SK-N-SH (cell line): ENCODE results near the gene TLN1. TPM values are rescaled to one million over a fixed set of nuclear protein-coding genes. Genes with fewer than 3 reads are reported as not detected.

ENCODE experiments used
- CTCF ChIA-PET: fragments of 300-600, 350-600 bp; formaldehyde crosslinking; extraction: SDS; loops from one replicate; lab custom pipeline; 2021; lab: Yijun Ruan, JAX
- POLR2A ChIA-PET: fragments of 350-600 bp; sonication (Branson Sonifier 250); formaldehyde crosslinking; extraction: SDS; loops from one replicate; lab custom pipeline; 2020; ENCODE audit warnings: antibody characterized with exemption, inconsistent platforms; lab: Yijun Ruan, JAX
- DNase-seq: peaks from one replicate; pipeline ENCODE4 v3.0.0; 2012
- H2AFZ ChIP-seq: fragments of 200-600 bp; sonication (generic); 2 replicates; pipeline ENCODE4 v1.8.1; 2016; ENCODE audit warnings: antibody characterized with exemption, mild to moderate bottlenecking, low read depth
- H3F3A ChIP-seq: fragments of 200-600 bp; sonication (generic); replicated peaks from 2 replicates; pipeline ENCODE3; 2016; ENCODE audit warnings: antibody characterized with exemption, mild to moderate bottlenecking; ENCODE audit not compliant: insufficient read depth
- H3K27ac ChIP-seq, 2 experiments: fragments of 200-500 bp in 1 of 2; fragments of 200-600 bp in 1 of 2; sonication (Bioruptor generic) in 1 of 2; sonication (generic), shearing (Covaris generic) in 1 of 2; 2 replicates each; pipeline versions ENCODE4 v1.5.1 to v1.6.1; 2014 to 2016; ENCODE audit warnings: low read depth in 2 of 2, inconsistent platforms in 1 of 2, low read length in 1 of 2, mild to moderate bottlenecking in 1 of 2, mixed read lengths in 1 of 2
- H3K27me3 ChIP-seq: fragments of 200-600 bp; sonication (generic), shearing (Covaris generic); 2 replicates; pipeline ENCODE4 v1.6.1; 2016; ENCODE audit warnings: mixed run types; ENCODE audit not compliant: insufficient read depth
- H3K36me3 ChIP-seq, 2 experiments: fragments of 200-500 bp in 1 of 2; fragments of 200-600 bp in 1 of 2; sonication (Bioruptor generic) in 1 of 2; sonication (generic) in 1 of 2; replicated peaks in 1 of 2; 2 replicates each; pipeline versions ENCODE3 to v1.5.1; 2014 to 2016; ENCODE audit warnings: low read length in 1 of 2, mild to moderate bottlenecking in 1 of 2; ENCODE audit not compliant: insufficient read depth in 2 of 2, control insufficient read depth in 1 of 2
- H3K4me1 ChIP-seq, 2 experiments: fragments of 200-500 bp in 1 of 2; fragments of 200-600 bp in 1 of 2; sonication (Bioruptor generic) in 1 of 2; sonication (generic), shearing (Covaris generic) in 1 of 2; 2 replicates each; pipeline versions ENCODE4 v1.5.1 to v1.6.1; 2014 to 2016; ENCODE audit warnings: low read depth in 1 of 2, low read length in 1 of 2, mixed run types in 1 of 2; ENCODE audit not compliant: insufficient read depth in 2 of 2, control insufficient read depth in 1 of 2
- H3K4me2 ChIP-seq: fragments of 200-600 bp; sonication (generic), shearing (Covaris generic); 2 replicates; pipeline ENCODE4 v1.6.1; 2017; ENCODE audit warnings: mixed run types
- H3K4me3 ChIP-seq, 2 experiments: fragments of 200-500 bp in 1 of 2; fragments of 200-600 bp in 1 of 2; sonication (Bioruptor generic) in 1 of 2; sonication (generic), shearing (Covaris generic) in 1 of 2; 2 replicates each; pipeline versions ENCODE4 v1.5.1 to v1.8.1; 2014 to 2016; ENCODE audit warnings: low read depth in 2 of 2, inconsistent platforms in 1 of 2, low read length in 1 of 2, mild to moderate bottlenecking in 1 of 2, mixed read lengths in 1 of 2, moderate library complexity in 1 of 2
- H3K79me2 ChIP-seq: fragments of 200-600 bp; sonication (generic); 2 replicates; pipeline ENCODE4 v1.8.1; 2017; ENCODE audit warnings: mild to moderate bottlenecking; ENCODE audit not compliant: insufficient read depth
- H3K9ac ChIP-seq: fragments of 200-600 bp; sonication (generic); 2 replicates; pipeline ENCODE4 v1.6.1; 2017; ENCODE audit warnings: mixed run types
- H3K9me2 ChIP-seq: fragments of 200-600 bp; sonication (generic); 2 replicates; pipeline ENCODE4 v1.6.1; 2017; ENCODE audit warnings: mixed run types
- H3K9me3 ChIP-seq: fragments of 200-600 bp; sonication (generic); 2 replicates; pipeline ENCODE4 v1.6.1; 2017; ENCODE audit warnings: mixed run types, mild to moderate bottlenecking, moderate library complexity
- H4K20me1 ChIP-seq: fragments of 200-600 bp; sonication (generic); 2 replicates; pipeline ENCODE4 v1.6.1; 2017; ENCODE audit warnings: mild to moderate bottlenecking, mixed run types; ENCODE audit not compliant: insufficient read depth
- CHD2 ChIP-seq: fragments of 150-350 bp; IDR thresholded peaks from 2 replicates; pipeline ENCODE4 v1.6.1; 2018; ENCODE audit warnings: low read length; ENCODE audit not compliant: partially characterized antibody
- EZH2phosphoT487 ChIP-seq: fragments of 200-600 bp; sonication (generic); IDR thresholded peaks from 2 replicates; pipeline ENCODE4 v1.6.1; 2017; ENCODE audit warnings: low read depth, mixed run types, mild to moderate bottlenecking, antibody characterized with exemption, moderate library complexity, borderline replicate concordance
- FOSL2 ChIP-seq: IDR thresholded peaks from 2 replicates; pipeline ENCODE4 v1.4.0; 2012; ENCODE audit warnings: low read depth, mild to moderate bottlenecking, moderate library complexity, borderline replicate concordance
- FOXM1 ChIP-seq: IDR thresholded peaks from 2 replicates; pipeline ENCODE4 v1.4.0; 2012; ENCODE audit warnings: low read depth, mild to moderate bottlenecking
- GABPA ChIP-seq: IDR thresholded peaks from 2 replicates; pipeline ENCODE4 v1.4.0; 2012; ENCODE audit warnings: low read depth, mild to moderate bottlenecking
- JUND ChIP-seq: IDR thresholded peaks from 2 replicates; pipeline ENCODE4 v1.4.0; 2012
- MEF2A ChIP-seq: IDR thresholded peaks from 2 replicates; pipeline ENCODE4 v1.4.0; 2012; ENCODE audit warnings: low read depth, borderline replicate concordance
- MXI1 ChIP-seq: IDR thresholded peaks from 2 replicates; pipeline ENCODE4 v1.6.1; 2012; ENCODE audit warnings: mild to moderate bottlenecking, low read depth, low read length, improper control_type of control experiment
- NRF1 ChIP-seq: IDR thresholded peaks from 2 replicates; pipeline ENCODE4 v1.6.1; 2012; ENCODE audit warnings: low read depth, mild to moderate bottlenecking, low read length
- RAD21 ChIP-seq: IDR thresholded peaks from 2 replicates; pipeline ENCODE4 v1.6.1; 2012; ENCODE audit warnings: mild to moderate bottlenecking, low read length
- RCOR1 ChIP-seq: fragments of 150-350 bp; IDR thresholded peaks from 2 replicates; pipeline ENCODE4 v1.6.1; 2017; ENCODE audit warnings: antibody characterized with exemption, low read length
- RFX5 ChIP-seq: IDR thresholded peaks from 2 replicates; pipeline ENCODE4 v1.6.1; 2012; ENCODE audit warnings: mild to moderate bottlenecking, improper control_type of control experiment, low read length
- SMC3 ChIP-seq: IDR thresholded peaks from 2 replicates; pipeline ENCODE4 v1.6.1; 2012; ENCODE audit warnings: low read depth, low read length, improper control_type of control experiment
- TAF1 ChIP-seq: IDR thresholded peaks from 2 replicates; pipeline ENCODE4 v1.6.1; 2012; ENCODE audit warnings: low read depth, mild to moderate bottlenecking, low read length, moderate library complexity, borderline replicate concordance
- TCF12 ChIP-seq: IDR thresholded peaks from 2 replicates; pipeline ENCODE4 v1.4.0; 2012
- TEAD4 ChIP-seq: IDR thresholded peaks from 2 replicates; pipeline ENCODE4 v1.4.0; 2012; ENCODE audit warnings: mild to moderate bottlenecking, borderline replicate concordance; ENCODE audit not compliant: insufficient read depth
- WGBS: methylation state at CpG from one replicate; pipeline ENCODE4 v1.1.6; 2017; ENCODE audit warnings: low lambda C conversion rate; 5-methylcytosine and 5-hydroxymethylcytosine counted together
- polyA plus RNA-seq, 3 experiments: library from polyadenylated mRNA; depleted of rRNA; stranded (reverse); fragments of >200 nt; gene quantifications; 2 replicates each; pipeline ENCODE4 v1.2.3, GENCODE V29; 2012
- TF ChIP-seq, protein P1 (sequence below): IDR thresholded peaks from 2 replicates; pipeline ENCODE4 v1.6.1; 2012; ENCODE audit warnings: mild to moderate bottlenecking, low read depth, low read length, moderate library complexity
- TF ChIP-seq, protein P2 (sequence below): IDR thresholded peaks from 2 replicates; pipeline ENCODE4; 2012
- TF ChIP-seq, protein P3 (sequence below): IDR thresholded peaks from 2 replicates; pipeline ENCODE4 v1.4.0; 2012; ENCODE audit warnings: low read depth
- TF ChIP-seq, protein P4 (sequence below): fragments of 150-350 bp; IDR thresholded peaks from 2 replicates; pipeline ENCODE4 v1.6.1; 2016; ENCODE audit warnings: mild to moderate bottlenecking, low read depth, low read length

TLN1 gene
- polyA plus RNA-seq, 1 of the 3 experiments (the other 2 are of a cell fraction): 115 TPM

DNA sequence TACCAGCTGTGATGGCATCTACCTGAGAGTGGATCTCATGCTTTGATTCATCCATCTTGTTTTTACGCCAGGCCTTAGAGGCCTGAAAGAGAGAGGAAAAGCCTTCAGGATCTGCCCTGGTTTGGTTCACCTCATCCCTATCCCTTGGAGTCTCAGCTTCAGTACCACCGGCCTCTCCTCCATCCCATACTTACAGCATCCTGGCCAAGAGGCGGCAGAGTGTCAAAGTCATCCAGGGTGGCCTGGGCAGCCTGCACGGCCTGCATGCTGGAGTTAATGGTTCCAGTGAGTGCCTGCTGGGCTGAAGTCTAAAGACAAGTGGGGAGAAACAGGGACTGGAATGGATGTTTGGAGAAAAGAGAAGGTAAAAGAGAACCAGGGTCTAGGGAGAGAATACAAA lies 12.4 kb downstream of the TLN1 start:
- peaks cover 19% of the 10 kb centered on the region for H3K79me2 ChIP-seq
- no peaks in the 10 kb centered on the region for H3K27me3 ChIP-seq
- ChIA-PET POLR2A (no interaction called here), CTCF (interaction anchor here (10.5 to 19.9 kb wide), 2 partner anchors 10 to 24 kb away, joined by 68 to 183 read pairs; partner anchors contain the start of genes CREB3 and TLN1)
- no peaks in the 10 kb centered on the region for H3F3A ChIP-seq
- peaks cover 74 to 97% of the 10 kb centered on the region in 2 experiments for H3K36me3 ChIP-seq
- no peaks in the 10 kb centered on the region for H4K20me1 ChIP-seq
- no peak overlapping the region for H3K9ac ChIP-seq
- TF ChIP-seq FOSL2 (no peak), SMC3 (no peak)
- H3K9me2 ChIP-seq: no peaks in the 10 kb centered on the region
- no peaks in the 10 kb centered on the region for H3K4me1 ChIP-seq
- H2AFZ ChIP-seq: no peak overlapping the region
- no peak for DNase-seq
- H3K9me3 ChIP-seq: no peaks in the 10 kb centered on the region
- H3K27ac ChIP-seq: no peak overlapping the region
- WGBS: 100% methylated on average over 4 of the region's 4 CpGs
- H3K4me3 ChIP-seq: no peak overlapping the region
- no peak overlapping the region for H3K4me2 ChIP-seq

DNA sequence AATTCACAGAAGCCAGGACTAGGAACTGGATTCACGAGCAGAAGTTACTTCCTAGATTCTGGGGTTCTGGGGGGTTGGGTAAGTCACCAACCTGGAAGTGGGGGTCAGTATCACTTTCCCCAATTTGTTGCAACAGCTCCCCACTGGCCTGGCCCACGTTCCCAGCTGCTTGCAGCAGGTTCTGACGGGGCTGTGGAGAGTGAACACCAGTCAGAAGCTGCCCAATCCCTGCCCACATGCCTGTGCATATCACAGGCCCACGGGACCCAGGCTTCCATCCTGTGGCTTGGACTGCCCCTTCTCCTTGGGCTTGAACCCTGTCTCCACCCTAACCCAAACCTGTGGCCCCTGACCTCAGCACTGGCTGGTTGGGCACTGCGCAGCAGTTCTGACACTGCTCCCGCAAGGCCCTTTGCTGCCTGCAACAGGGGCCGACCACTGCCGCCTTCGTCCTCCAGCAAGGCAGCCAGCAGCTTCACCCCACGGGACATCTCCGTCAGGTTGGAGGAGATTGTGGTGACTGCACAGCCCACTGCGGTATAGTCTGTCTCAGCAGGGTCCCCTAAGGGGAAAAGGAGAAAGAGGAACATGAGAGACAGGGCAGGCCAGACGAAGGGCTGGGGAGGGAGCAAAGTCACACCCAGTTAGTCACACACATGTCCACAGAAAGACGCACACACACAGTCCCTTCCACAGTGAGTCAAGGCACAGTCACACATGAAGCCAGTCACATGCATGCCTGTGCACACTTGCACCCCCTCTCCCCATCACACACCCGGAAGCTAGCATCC lies 13.1 kb downstream of the TLN1 start:
- Histone ChIP-seq H3K36me3 (peaks cover 74 to 97% of the 10 kb centered on the region in 2 experiments), H3K9ac (no peak overlapping the region), H4K20me1 (no peaks in the 10 kb centered on the region), H3K4me3 (no peak overlapping the region), H3K9me3 (no peaks in the 10 kb centered on the region), H3K4me1 (no peaks in the 10 kb centered on the region), H3K79me2 (peaks cover 14% of the 10 kb centered on the region), H3K27me3 (no peaks in the 10 kb centered on the region), H3F3A (no peaks in the 10 kb centered on the region), H3K9me2 (no peaks in the 10 kb centered on the region), H3K4me2 (no peak overlapping the region), H2AFZ (no peak overlapping the region), H3K27ac (no peak overlapping the region)
- no peak for DNase-seq
- TF ChIP-seq NRF1 (no peak), EZH2phosphoT487 (no peak), GABPA (no peak), RFX5 (no peak), JUND (no peak), MEF2A (no peak), TAF1 (no peak), TEAD4 (no peak), RCOR1 (no peak), RAD21 (no peak), TCF12 (no peak), FOXM1 (no peak), MXI1 (no peak), CHD2 (no peak)
- TF ChIP-seq, protein P1, sequence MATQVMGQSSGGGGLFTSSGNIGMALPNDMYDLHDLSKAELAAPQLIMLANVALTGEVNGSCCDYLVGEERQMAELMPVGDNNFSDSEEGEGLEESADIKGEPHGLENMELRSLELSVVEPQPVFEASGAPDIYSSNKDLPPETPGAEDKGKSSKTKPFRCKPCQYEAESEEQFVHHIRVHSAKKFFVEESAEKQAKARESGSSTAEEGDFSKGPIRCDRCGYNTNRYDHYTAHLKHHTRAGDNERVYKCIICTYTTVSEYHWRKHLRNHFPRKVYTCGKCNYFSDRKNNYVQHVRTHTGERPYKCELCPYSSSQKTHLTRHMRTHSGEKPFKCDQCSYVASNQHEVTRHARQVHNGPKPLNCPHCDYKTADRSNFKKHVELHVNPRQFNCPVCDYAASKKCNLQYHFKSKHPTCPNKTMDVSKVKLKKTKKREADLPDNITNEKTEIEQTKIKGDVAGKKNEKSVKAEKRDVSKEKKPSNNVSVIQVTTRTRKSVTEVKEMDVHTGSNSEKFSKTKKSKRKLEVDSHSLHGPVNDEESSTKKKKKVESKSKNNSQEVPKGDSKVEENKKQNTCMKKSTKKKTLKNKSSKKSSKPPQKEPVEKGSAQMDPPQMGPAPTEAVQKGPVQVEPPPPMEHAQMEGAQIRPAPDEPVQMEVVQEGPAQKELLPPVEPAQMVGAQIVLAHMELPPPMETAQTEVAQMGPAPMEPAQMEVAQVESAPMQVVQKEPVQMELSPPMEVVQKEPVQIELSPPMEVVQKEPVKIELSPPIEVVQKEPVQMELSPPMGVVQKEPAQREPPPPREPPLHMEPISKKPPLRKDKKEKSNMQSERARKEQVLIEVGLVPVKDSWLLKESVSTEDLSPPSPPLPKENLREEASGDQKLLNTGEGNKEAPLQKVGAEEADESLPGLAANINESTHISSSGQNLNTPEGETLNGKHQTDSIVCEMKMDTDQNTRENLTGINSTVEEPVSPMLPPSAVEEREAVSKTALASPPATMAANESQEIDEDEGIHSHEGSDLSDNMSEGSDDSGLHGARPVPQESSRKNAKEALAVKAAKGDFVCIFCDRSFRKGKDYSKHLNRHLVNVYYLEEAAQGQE: no peak
- TF ChIP-seq, protein P2, sequence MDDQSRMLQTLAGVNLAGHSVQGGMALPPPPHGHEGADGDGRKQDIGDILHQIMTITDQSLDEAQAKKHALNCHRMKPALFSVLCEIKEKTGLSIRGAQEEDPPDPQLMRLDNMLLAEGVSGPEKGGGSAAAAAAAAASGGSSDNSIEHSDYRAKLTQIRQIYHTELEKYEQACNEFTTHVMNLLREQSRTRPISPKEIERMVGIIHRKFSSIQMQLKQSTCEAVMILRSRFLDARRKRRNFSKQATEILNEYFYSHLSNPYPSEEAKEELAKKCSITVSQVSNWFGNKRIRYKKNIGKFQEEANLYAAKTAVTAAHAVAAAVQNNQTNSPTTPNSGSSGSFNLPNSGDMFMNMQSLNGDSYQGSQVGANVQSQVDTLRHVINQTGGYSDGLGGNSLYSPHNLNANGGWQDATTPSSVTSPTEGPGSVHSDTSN: no peak
- TF ChIP-seq, protein P3, sequence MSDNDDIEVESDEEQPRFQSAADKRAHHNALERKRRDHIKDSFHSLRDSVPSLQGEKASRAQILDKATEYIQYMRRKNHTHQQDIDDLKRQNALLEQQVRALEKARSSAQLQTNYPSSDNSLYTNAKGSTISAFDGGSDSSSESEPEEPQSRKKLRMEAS: no peak
- TF ChIP-seq, protein P4, sequence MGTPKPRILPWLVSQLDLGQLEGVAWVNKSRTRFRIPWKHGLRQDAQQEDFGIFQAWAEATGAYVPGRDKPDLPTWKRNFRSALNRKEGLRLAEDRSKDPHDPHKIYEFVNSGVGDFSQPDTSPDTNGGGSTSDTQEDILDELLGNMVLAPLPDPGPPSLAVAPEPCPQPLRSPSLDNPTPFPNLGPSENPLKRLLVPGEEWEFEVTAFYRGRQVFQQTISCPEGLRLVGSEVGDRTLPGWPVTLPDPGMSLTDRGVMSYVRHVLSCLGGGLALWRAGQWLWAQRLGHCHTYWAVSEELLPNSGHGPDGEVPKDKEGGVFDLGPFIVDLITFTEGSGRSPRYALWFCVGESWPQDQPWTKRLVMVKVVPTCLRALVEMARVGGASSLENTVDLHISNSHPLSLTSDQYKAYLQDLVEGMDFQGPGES: no peak
- ChIA-PET POLR2A (interaction anchor here (1.2 kb wide), 1 partner anchor 20 kb away, joined by 3 read pairs; no protein-coding TSS in a partner anchor), CTCF (interaction anchor here (10.5 to 19.9 kb wide), 2 partner anchors 11 to 23 kb away, joined by 68 to 183 read pairs; partner anchors contain the start of genes CREB3 and TLN1)
- 97% methylated on average over 13 of the region's 15 CpGs for WGBS
